Endothelial cell of coronary artery (primary cell): ENCODE measurements around the gene RAB8B. TPM values are rescaled to one million over a fixed set of nuclear protein-coding genes. Genes with fewer than 3 reads are reported as not detected.

Experiments used
- total RNA-seq: library from RNA; depleted of rRNA; stranded (reverse); fragments of >200 nt; gene quantifications from 2 replicates; pipeline ENCODE4 v1.2.3, GENCODE V29; 2014

Gene RAB8B
- total RNA-seq, result 38.4 and 70.5 TPM in 2 replicates

GRCh38 chr15:63188926-63189871, at the start of gene RAB8B:
Gene RAB8B, plus strand, starts transcription at chr15:63189606. Its CDS starts 19 bp downstream, at chr15:63189625.

GRCh38 chr15:63157118-63157843, 32.1 kb upstream of the RAB8B start, which contains the start of gene RPS27L:
Gene RPS27L, minus strand, starts transcription at chr15:63157477. Its CDS starts 72 bp downstream, at chr15:63157405.

GRCh38 chr15:63277038-63277892, 87.9 kb downstream of the RAB8B start, which contains the start of gene APH1B:
Gene APH1B, plus strand, starts transcription at chr15:63277605. Its CDS starts 19 bp downstream, at chr15:63277624.

Other genes with a start within 250 kb of the RAB8B start
- 370 and 1,089 TPM in 2 replicates for gene TPM1, start 146.9 kb upstream of the RAB8B start, total RNA-seq
- 21.0 and 36.6 TPM in 2 replicates for gene LACTB, start 67.7 kb upstream of the RAB8B start, total RNA-seq
- gene RPS27L, start 32.1 kb upstream of the RAB8B start, total RNA-seq, result 441 and 535 TPM in 2 replicates
- 11.1 and 11.5 TPM in 2 replicates for gene APH1B, start 88.0 kb downstream of the RAB8B start, total RNA-seq
- gene CA12, start 192.2 kb downstream of the RAB8B start, total RNA-seq, result 0.90 and 4.0 TPM in 2 replicates